ENCODE results near the gene CAPZB. TPM values are rescaled to one million over a fixed set of nuclear protein-coding genes. Genes with fewer than 3 reads are reported as not detected.

The CAPZB gene
- polyA plus RNA-seq, 1 donor from 2014 or later, result 159 TPM

- no peaks in the 10 kb centered on the region for H4K20me1 ChIP-seq (ENCODE audit: insufficient read depth)
- no peak overlapping the region for H3K9ac ChIP-seq (ENCODE audit: low read length)
- H2AFZ ChIP-seq (ENCODE audit: low read depth, low read length), result no peak overlapping the region
- no peak overlapping the region for H3K4me2 ChIP-seq (ENCODE audit: low read length)
- H3K9me2 ChIP-seq (ENCODE audit: insufficient read depth, low read length), result no peaks in the 10 kb centered on the region
- H3K79me2 ChIP-seq (replicated peaks; ENCODE audit: insufficient read depth, low read length), result no peaks in the 10 kb centered on the region
- no peaks in the 10 kb centered on the region for H3K9me3 ChIP-seq (ENCODE audit: low read length)
- H3K4me3 ChIP-seq (ENCODE audit: low read length), result no peak overlapping the region
- no peaks in the 10 kb centered on the region for H3F3A ChIP-seq (ENCODE audit: insufficient read depth, low read length, poor library complexity, severe bottlenecking)
- no peak for TF ChIP-seq MXI1 (conservative IDR thresholded peaks at IDR 0.05; ENCODE audit: poor library complexity, severe bottlenecking)
- no peak for TF ChIP-seq EZH2 (IDR thresholded peaks at IDR 0.05; ENCODE audit: borderline replicate concordance, insufficient read depth, low read length, poor library complexity, severe bottlenecking)
- no peak for TF ChIP-seq POLR2AphosphoS5 (IDR thresholded peaks at IDR 0.05)
- no peak for TF ChIP-seq SMC3 (conservative IDR thresholded peaks at IDR 0.05; ENCODE audit: poor library complexity)
- no peak for TF ChIP-seq TAF1 (IDR thresholded peaks at IDR 0.05; ENCODE audit: low read depth)
- TF ChIP-seq RAD21 (conservative IDR thresholded peaks at IDR 0.05), result no peak
- TF ChIP-seq, protein P1, sequence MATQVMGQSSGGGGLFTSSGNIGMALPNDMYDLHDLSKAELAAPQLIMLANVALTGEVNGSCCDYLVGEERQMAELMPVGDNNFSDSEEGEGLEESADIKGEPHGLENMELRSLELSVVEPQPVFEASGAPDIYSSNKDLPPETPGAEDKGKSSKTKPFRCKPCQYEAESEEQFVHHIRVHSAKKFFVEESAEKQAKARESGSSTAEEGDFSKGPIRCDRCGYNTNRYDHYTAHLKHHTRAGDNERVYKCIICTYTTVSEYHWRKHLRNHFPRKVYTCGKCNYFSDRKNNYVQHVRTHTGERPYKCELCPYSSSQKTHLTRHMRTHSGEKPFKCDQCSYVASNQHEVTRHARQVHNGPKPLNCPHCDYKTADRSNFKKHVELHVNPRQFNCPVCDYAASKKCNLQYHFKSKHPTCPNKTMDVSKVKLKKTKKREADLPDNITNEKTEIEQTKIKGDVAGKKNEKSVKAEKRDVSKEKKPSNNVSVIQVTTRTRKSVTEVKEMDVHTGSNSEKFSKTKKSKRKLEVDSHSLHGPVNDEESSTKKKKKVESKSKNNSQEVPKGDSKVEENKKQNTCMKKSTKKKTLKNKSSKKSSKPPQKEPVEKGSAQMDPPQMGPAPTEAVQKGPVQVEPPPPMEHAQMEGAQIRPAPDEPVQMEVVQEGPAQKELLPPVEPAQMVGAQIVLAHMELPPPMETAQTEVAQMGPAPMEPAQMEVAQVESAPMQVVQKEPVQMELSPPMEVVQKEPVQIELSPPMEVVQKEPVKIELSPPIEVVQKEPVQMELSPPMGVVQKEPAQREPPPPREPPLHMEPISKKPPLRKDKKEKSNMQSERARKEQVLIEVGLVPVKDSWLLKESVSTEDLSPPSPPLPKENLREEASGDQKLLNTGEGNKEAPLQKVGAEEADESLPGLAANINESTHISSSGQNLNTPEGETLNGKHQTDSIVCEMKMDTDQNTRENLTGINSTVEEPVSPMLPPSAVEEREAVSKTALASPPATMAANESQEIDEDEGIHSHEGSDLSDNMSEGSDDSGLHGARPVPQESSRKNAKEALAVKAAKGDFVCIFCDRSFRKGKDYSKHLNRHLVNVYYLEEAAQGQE (IDR thresholded peaks at IDR 0.05; ENCODE audit: borderline replicate concordance), result no peak
- no peak for TF ChIP-seq CTCF (IDR thresholded peaks at IDR 0.05; ENCODE audit: poor library complexity, severe bottlenecking)
- no peak for TF ChIP-seq EP300 (conservative IDR thresholded peaks at IDR 0.05; ENCODE audit: poor library complexity, severe bottlenecking)
- no peaks in the 10 kb centered on the region for H3K27me3 ChIP-seq (ENCODE audit: insufficient read depth, low read depth, low read length)
- H3K36me3 ChIP-seq (ENCODE audit: insufficient read depth, low read length), result peaks cover 2% of the 10 kb centered on the region
- H3K27ac ChIP-seq (ENCODE audit: low read length), result no peak overlapping the region
Measured at GRCh38 chr1:19371226-19372135, 113.9 kb downstream of the CAPZB start.

DNA sequence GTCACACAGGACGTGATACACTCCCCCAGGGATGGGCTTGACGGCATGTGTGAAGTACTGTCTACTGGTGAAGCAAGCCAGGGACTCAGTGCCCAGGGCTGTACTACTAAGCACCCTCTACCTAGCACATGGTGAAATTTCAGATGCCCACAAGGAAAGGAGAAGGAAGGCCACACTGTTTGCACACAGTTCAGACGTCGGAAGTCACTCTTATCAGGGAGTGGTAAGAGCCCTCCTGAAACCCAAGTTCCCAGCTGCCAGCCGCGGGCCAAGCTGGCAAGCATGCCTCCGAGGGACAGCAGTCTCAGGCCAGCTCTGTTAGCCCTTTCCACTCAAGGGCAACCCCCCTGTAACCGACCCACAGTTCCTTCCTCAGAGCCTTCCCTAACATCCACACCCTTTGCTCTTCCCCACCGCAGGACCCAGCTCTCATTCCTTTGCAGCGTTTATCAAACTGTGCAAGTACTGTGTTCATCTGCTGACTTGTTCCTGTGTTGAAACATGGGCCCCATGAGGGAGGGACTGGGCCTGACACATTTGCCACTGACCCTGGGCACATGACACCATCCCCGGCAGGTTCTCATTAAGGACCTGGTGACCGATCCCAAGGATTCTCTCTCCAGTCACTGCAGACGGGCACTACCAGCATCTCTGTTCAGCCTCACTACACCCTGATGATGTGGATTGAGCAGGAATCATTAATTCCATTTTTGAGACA, 114.7 kb downstream of the CAPZB start:
- Histone ChIP-seq H3K9ac (ENCODE audit: low read length) (no peak overlapping the region), H3K9me3 (ENCODE audit: low read length) (no peaks in the 10 kb centered on the region), H3K79me2 (replicated peaks; ENCODE audit: insufficient read depth, low read length) (no peaks in the 10 kb centered on the region), H3F3A (ENCODE audit: insufficient read depth, low read length, poor library complexity, severe bottlenecking) (no peaks in the 10 kb centered on the region), H3K36me3 (ENCODE audit: insufficient read depth, low read length) (no peaks in the 10 kb centered on the region), H3K4me3 (ENCODE audit: low read length) (no peak overlapping the region), H3K27me3 (ENCODE audit: insufficient read depth, low read depth, low read length) (no peaks in the 10 kb centered on the region), H3K4me2 (ENCODE audit: low read length) (no peak overlapping the region), H2AFZ (ENCODE audit: low read depth, low read length) (no peak overlapping the region), H4K20me1 (ENCODE audit: insufficient read depth) (no peaks in the 10 kb centered on the region), H3K9me2 (ENCODE audit: insufficient read depth, low read length) (no peaks in the 10 kb centered on the region), H3K27ac (ENCODE audit: low read length) (no peak overlapping the region)
- TF ChIP-seq, protein P1 (IDR thresholded peaks at IDR 0.05; ENCODE audit: borderline replicate concordance), result no peak
- TF ChIP-seq SMC3 (conservative IDR thresholded peaks at IDR 0.05; ENCODE audit: poor library complexity) (no peak), RAD21 (conservative IDR thresholded peaks at IDR 0.05) (no peak), MXI1 (conservative IDR thresholded peaks at IDR 0.05; ENCODE audit: poor library complexity, severe bottlenecking) (no peak), EP300 (conservative IDR thresholded peaks at IDR 0.05; ENCODE audit: poor library complexity, severe bottlenecking) (no peak), TAF1 (IDR thresholded peaks at IDR 0.05; ENCODE audit: low read depth) (no peak), EZH2 (IDR thresholded peaks at IDR 0.05; ENCODE audit: borderline replicate concordance, insufficient read depth, low read length, poor library complexity, severe bottlenecking) (no peak), CTCF (IDR thresholded peaks at IDR 0.05; ENCODE audit: poor library complexity, severe bottlenecking) (no peak), POLR2AphosphoS5 (IDR thresholded peaks at IDR 0.05) (no peak)
